Gastroesophageal sphincter (tissue), 4 donors: ENCODE measurements around the gene BMPR1A. TPM values are rescaled to one million over a fixed set of nuclear protein-coding genes. Genes with fewer than 3 reads are reported as not detected.

Source experiments
- ATAC-seq: fragments of 150-250 bp; one replicate; pipeline ENCODE4 v1.9.1; 2016; ENCODE audit warnings: mild to moderate bottlenecking, moderate library complexity
- H3K27ac ChIP-seq, 4 donors: fragments of 200-600 bp; sonication (generic) in 3 of 4; 1 replicate in 3 of 4; 2 replicates in 1 of 4; pipeline ENCODE4 v1.5.1; 2016 to 2019
- H3K27me3 ChIP-seq: fragments of 200-600 bp; sonication (generic); one replicate; pipeline ENCODE4 v1.5.1; 2019
- H3K36me3 ChIP-seq, 2 donors: fragments of 200-600 bp; sonication (generic); one replicate each; pipeline ENCODE4 v1.5.1; 2019; ENCODE audit warnings: control low read depth in 1 of 2
- H3K4me1 ChIP-seq, 3 donors: fragments of 200-600 bp; sonication (generic); 1 replicate in 2 of 3; 2 replicates in 1 of 3; pipeline ENCODE4 v1.5.1; 2016 to 2019; ENCODE audit warnings: control low read depth in 2 of 3
- H3K4me3 ChIP-seq, 2 donors: fragments of 200-600 bp; sonication (generic); one replicate each; pipeline ENCODE4 v1.5.1; 2019; ENCODE audit warnings: mild to moderate bottlenecking in 1 of 2, moderate library complexity in 1 of 2
- H3K9me3 ChIP-seq, 3 donors: fragments of 200-600 bp; sonication (generic); one replicate each; pipeline ENCODE4 v1.5.1; 2017 to 2019; ENCODE audit warnings: control low read depth in 2 of 3
- CTCF ChIP-seq, 4 experiments: fragments of 200-600 bp in 2 of 4; fragments of 450-650 bp in 2 of 4; sonication (generic) in 1 of 4; IDR thresholded peaks; one replicate each; pipeline ENCODE4 v1.5.1; 2017 to 2019; ENCODE audit warnings: antibody characterized with exemption in 4 of 4, mild to moderate bottlenecking in 2 of 4, moderate library complexity in 2 of 4
- EP300 ChIP-seq: sonication (generic); formaldehyde crosslinking; IDR thresholded peaks from one replicate; pipeline ENCODE4 v1.6.1; 2017; ENCODE audit warnings: antibody characterized with exemption, mild to moderate bottlenecking
- POLR2A ChIP-seq, 2 donors: fragments of 450-650 bp; IDR thresholded peaks; one replicate each; pipeline ENCODE4 v1.6.1; 2017; ENCODE audit warnings: antibody characterized with exemption in 2 of 2, mild to moderate bottlenecking in 2 of 2, moderate library complexity in 1 of 2
- POLR2AphosphoS5 ChIP-seq: sonication (generic); formaldehyde crosslinking; IDR thresholded peaks from one replicate; pipeline ENCODE4 v1.6.1; 2017; ENCODE audit warnings: antibody characterized with exemption
- WGBS, 2 donors: methylation state at CpG; one replicate each; pipeline ENCODE4 v1.1.5; 2018; ENCODE audit warnings: low coverage in 1 of 2; 5-methylcytosine and 5-hydroxymethylcytosine counted together
- total RNA-seq, 4 donors: library from RNA; depleted of rRNA; stranded (reverse); fragments of >200 nt; gene quantifications; one replicate each; pipeline ENCODE4 v1.1.0, GENCODE V29; 2016

The BMPR1A gene
- total RNA-seq, 4 donors from 2014 or later, result 91.5 to 121 (median 117) TPM

DNA sequence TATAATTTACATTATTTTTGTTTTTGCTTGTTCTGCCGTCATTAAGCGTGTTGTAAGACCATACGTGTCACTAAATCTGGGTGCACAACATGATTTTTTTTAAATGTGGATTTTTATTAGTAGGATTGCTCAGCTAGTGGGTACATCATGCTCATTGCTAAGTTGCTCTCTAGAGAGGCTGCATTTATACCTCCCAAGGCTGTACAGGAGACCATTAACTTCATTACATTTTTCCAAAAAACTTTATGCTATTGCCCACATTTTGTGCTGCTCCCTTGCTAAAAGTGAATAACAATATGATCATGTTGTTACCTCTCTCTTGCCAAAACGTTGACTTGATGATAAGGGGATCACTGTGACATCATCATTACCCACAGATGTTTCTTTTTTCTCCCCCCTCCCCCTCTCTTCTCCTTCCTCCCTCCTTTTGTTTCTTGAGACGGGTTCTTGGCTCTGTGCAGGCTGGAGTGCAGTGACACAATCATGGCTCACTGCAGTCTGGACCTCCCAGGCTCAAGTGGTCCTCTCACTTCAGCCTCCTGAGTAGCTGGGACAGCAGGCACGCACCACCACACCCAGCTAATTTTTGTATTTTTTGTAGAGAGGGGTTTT, 65.1 kb downstream of the BMPR1A start:
- Histone ChIP-seq H3K27ac (no peak overlapping the region), H3K36me3 (no peaks in the 10 kb centered on the region), H3K9me3 (no peaks in the 10 kb centered on the region), H3K4me1 (peaks cover 0 to 83% (median 10%) of the 10 kb centered on the region in 3 donors), H3K27me3 (no peaks in the 10 kb centered on the region), H3K4me3 (no peak overlapping the region)
- TF ChIP-seq EP300 (no peak), CTCF (IDR thresholded peaks at IDR 0.05) (no peak), POLR2AphosphoS5 (no peak), POLR2A (IDR thresholded peaks at IDR 0.05) (no peak)
- ATAC-seq, result no peak
- WGBS, 2 donors, result 45 to 58% methylated on average over 5 to 6 of the region's 6 CpGs

DNA sequence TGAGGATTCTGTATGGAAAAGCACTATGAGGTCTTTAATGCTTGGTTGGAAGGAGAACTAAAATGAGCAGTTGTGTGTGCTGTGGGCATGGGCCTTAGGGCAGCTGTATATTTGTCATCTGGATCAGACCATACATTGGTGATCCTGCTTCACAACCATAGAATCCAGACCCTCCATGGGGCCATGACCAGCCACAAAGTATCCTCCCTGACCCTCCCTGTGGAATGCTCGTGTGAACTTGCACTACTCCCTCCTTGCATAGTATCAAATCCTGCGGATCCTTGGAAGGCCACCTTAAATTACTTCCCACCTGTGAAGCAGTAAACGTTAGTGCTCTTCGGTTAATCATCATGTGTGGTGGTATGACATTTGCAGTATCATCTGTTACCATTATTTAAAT, 67.1 kb downstream of the BMPR1A start:
- no peak for ATAC-seq
- Histone ChIP-seq H3K27me3 (no peaks in the 10 kb centered on the region), H3K4me1 (peaks cover 0 to 78% (median 10%) of the 10 kb centered on the region in 3 donors), H3K36me3 (no peaks in the 10 kb centered on the region), H3K9me3 (no peaks in the 10 kb centered on the region), H3K27ac (peak overlapping the region in 1 of 4 donors; percentile 5), H3K4me3 (no peak overlapping the region)
- WGBS, 2 donors, result 62% methylated on average over 4 of the region's 4 CpGs
- no peak for TF ChIP-seq CTCF (IDR thresholded peaks at IDR 0.05)
- TF ChIP-seq EP300, result no peak
- TF ChIP-seq POLR2A (IDR thresholded peaks at IDR 0.05), result no peak
- no peak for TF ChIP-seq POLR2AphosphoS5

GRCh38 chr10:86824151-86824550, 67.7 kb downstream of the BMPR1A start:
- 47 to 55% methylated on average over 4 of the region's 4 CpGs for WGBS, 2 donors
- no peaks in the 10 kb centered on the region for H3K27me3 ChIP-seq
- H3K9me3 ChIP-seq, result no peaks in the 10 kb centered on the region
- no peak for ATAC-seq
- H3K27ac ChIP-seq, result no peak overlapping the region
- H3K4me3 ChIP-seq, result no peak overlapping the region
- peaks cover 0 to 83% (median 10%) of the 10 kb centered on the region in 3 donors for H3K4me1 ChIP-seq
- TF ChIP-seq CTCF (IDR thresholded peaks at IDR 0.05), result no peak
- TF ChIP-seq POLR2A (IDR thresholded peaks at IDR 0.05), result no peak
- no peak for TF ChIP-seq EP300
- TF ChIP-seq POLR2AphosphoS5, result no peak
- H3K36me3 ChIP-seq, result no peaks in the 10 kb centered on the region

GRCh38 chr10:86825366-86825765, 68.9 kb downstream of the BMPR1A start:
- Histone ChIP-seq H3K4me1 (peaks cover 9 to 85% (median 11%) of the 10 kb centered on the region in 3 donors), H3K4me3 (no peak overlapping the region), H3K27me3 (no peaks in the 10 kb centered on the region), H3K36me3 (no peaks in the 10 kb centered on the region), H3K27ac (no peak overlapping the region), H3K9me3 (no peaks in the 10 kb centered on the region)
- TF ChIP-seq EP300 (no peak), POLR2AphosphoS5 (no peak), CTCF (IDR thresholded peaks at IDR 0.05) (no peak), POLR2A (IDR thresholded peaks at IDR 0.05) (no peak)
- ATAC-seq, result no peak
- 100% methylated on average over 1 of the region's 2 CpGs for WGBS, 2 donors

DNA sequence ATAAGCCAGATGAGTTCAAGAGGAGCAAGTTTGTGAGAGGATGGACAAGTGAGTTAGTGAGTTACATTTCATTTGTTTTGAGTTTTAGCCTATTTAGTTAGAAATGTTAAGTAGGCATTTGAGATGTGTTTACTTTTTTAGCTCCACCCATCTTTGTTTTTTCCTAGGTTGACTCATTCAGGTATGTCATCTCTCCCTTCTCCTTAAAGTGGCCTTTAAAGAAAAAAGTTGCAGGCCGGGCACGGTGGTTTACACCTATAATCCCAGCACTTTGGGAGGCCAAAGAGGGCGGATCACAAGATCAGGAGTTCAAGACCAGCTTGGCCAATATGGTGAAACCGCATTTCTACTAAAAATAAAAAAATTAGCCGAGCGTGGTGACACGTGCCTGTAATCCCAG, 71.2 kb downstream of the BMPR1A start:
- ATAC-seq, result no peak
- no peak for TF ChIP-seq EP300
- TF ChIP-seq POLR2AphosphoS5, result no peak
- no peak for TF ChIP-seq CTCF (IDR thresholded peaks at IDR 0.05)
- no peak for TF ChIP-seq POLR2A (IDR thresholded peaks at IDR 0.05)
- Histone ChIP-seq H3K4me1 (peaks cover 9 to 82% (median 22%) of the 10 kb centered on the region in 3 donors), H3K36me3 (no peaks in the 10 kb centered on the region), H3K27ac (no peak overlapping the region), H3K4me3 (no peak overlapping the region), H3K9me3 (no peaks in the 10 kb centered on the region), H3K27me3 (no peaks in the 10 kb centered on the region)
- WGBS, 2 donors, result 85 to 92% methylated on average over 7 of the region's 7 CpGs
